Liver (tissue), 9 donors: ENCODE data around the gene SRC. TPM values are rescaled to one million over a fixed set of nuclear protein-coding genes. Genes with fewer than 3 reads are reported as not detected.

Experiments
- DNase-seq: peaks from one replicate; pipeline ENCODE4 v3.0.0-alpha.2; 2017; ENCODE audit warnings: low spot score
- H3K27ac ChIP-seq, 2 donors: one replicate each; pipeline ENCODE4 v1.7.0; 2013; ENCODE audit warnings: inconsistent platforms in 2 of 2, low read length in 2 of 2, control low read depth in 1 of 2, low read depth in 1 of 2, mild to moderate bottlenecking in 1 of 2
- H3K27me3 ChIP-seq, 4 donors: one replicate each; pipeline versions ENCODE4 v1.6.1 to v1.7.0; 2013; ENCODE audit warnings: low read length in 3 of 4, inconsistent platforms in 1 of 4, mild to moderate bottlenecking in 1 of 4, moderate library complexity in 1 of 4; ENCODE audit not compliant: control insufficient read depth in 4 of 4, insufficient read depth in 4 of 4
- H3K36me3 ChIP-seq, 4 donors: one replicate each; pipeline versions ENCODE4 v1.6.1 to v1.7.0; 2013; ENCODE audit warnings: low read length in 3 of 4, mild to moderate bottlenecking in 3 of 4, low read depth in 1 of 4, moderate library complexity in 1 of 4; ENCODE audit not compliant: control insufficient read depth in 4 of 4, insufficient read depth in 3 of 4
- H3K4me1 ChIP-seq, 4 donors: one replicate each; pipeline versions ENCODE4 v1.6.1 to v1.7.0; 2013; ENCODE audit warnings: low read length in 3 of 4, mild to moderate bottlenecking in 3 of 4, moderate library complexity in 1 of 4; ENCODE audit not compliant: control insufficient read depth in 4 of 4, insufficient read depth in 4 of 4
- H3K4me3 ChIP-seq, 3 donors: one replicate each; pipeline versions ENCODE4 v1.6.1 to v1.7.0; 2013; ENCODE audit warnings: low read length in 3 of 3, control low read depth in 1 of 3, low read depth in 1 of 3, mild to moderate bottlenecking in 1 of 3
- H3K9ac ChIP-seq, 2 donors: one replicate each; pipeline ENCODE4 v1.7.0; 2013; ENCODE audit warnings: low read length in 2 of 2, mild to moderate bottlenecking in 2 of 2, moderate library complexity in 2 of 2, control low read depth in 1 of 2, low read depth in 1 of 2
- H3K9me3 ChIP-seq, 4 donors: one replicate each; pipeline versions ENCODE4 v1.6.1 to v1.7.0; 2013; ENCODE audit warnings: low read length in 3 of 4; ENCODE audit not compliant: control insufficient read depth in 4 of 4
- ATF3 ChIP-seq: IDR thresholded peaks from 2 replicates; pipeline ENCODE4 v1.6.1; 2016; ENCODE audit warnings: antibody characterized with exemption
- CTCF ChIP-seq: fragments of 150-350 bp; IDR thresholded peaks from 2 replicates; pipeline ENCODE4 v1.5.1; 2017; ENCODE audit warnings: improper control_type of control experiment, low read depth, low read length; ENCODE audit not compliant: missing input control
- EGR1 ChIP-seq, 2 donors: IDR thresholded peaks; 2 replicates each; pipeline ENCODE4 v1.6.1; 2016 to 2018; ENCODE audit warnings: antibody characterized with exemption in 2 of 2, low read depth in 2 of 2
- FOXA1 ChIP-seq: IDR thresholded peaks from 2 replicates; pipeline ENCODE4 v1.6.1; 2016; ENCODE audit warnings: antibody characterized with exemption
- FOXA2 ChIP-seq: IDR thresholded peaks from 2 replicates; pipeline ENCODE4 v1.6.1; 2016; ENCODE audit warnings: antibody characterized with exemption
- GABPA ChIP-seq, 2 donors: IDR thresholded peaks in 1 of 2; conservative IDR thresholded peaks in 1 of 2; 2 replicates each; pipeline ENCODE4 v1.6.1; 2016; ENCODE audit warnings: antibody characterized with exemption in 2 of 2, mild to moderate bottlenecking in 1 of 2, moderate library complexity in 1 of 2
- HNF4A ChIP-seq, 2 donors: conservative IDR thresholded peaks; 2 replicates each; pipeline ENCODE4 v1.6.1; 2016; ENCODE audit warnings: antibody characterized with exemption in 2 of 2, mild to moderate bottlenecking in 2 of 2
- HNF4G ChIP-seq: IDR thresholded peaks from 2 replicates; pipeline ENCODE4 v1.6.1; 2016; ENCODE audit warnings: antibody characterized with exemption
- JUND ChIP-seq, 2 donors: IDR thresholded peaks; 2 replicates each; pipeline ENCODE4 v1.6.1; 2016; ENCODE audit warnings: antibody characterized with exemption in 2 of 2
- MAX ChIP-seq: IDR thresholded peaks from 2 replicates; pipeline ENCODE4 v1.6.1; 2016; ENCODE audit warnings: antibody characterized with exemption
- NR2F2 ChIP-seq: IDR thresholded peaks from 2 replicates; pipeline ENCODE4 v1.6.1; 2016; ENCODE audit warnings: antibody characterized with exemption
- RAD21 ChIP-seq, 2 donors: IDR thresholded peaks; 2 replicates each; pipeline ENCODE4 v1.6.1; 2016; ENCODE audit warnings: antibody characterized with exemption in 2 of 2, mild to moderate bottlenecking in 2 of 2
- RXRA ChIP-seq, 2 donors: IDR thresholded peaks; 2 replicates each; pipeline ENCODE4 v1.6.1; 2017 to 2018; ENCODE audit warnings: antibody characterized with exemption in 2 of 2, mild to moderate bottlenecking in 1 of 2
- SP1 ChIP-seq: IDR thresholded peaks from 2 replicates; pipeline ENCODE4 v1.6.1; 2018; ENCODE audit warnings: antibody characterized with exemption, mild to moderate bottlenecking
- TAF1 ChIP-seq: conservative IDR thresholded peaks from 2 replicates; pipeline ENCODE4 v1.6.1; 2016; ENCODE audit warnings: antibody characterized with exemption, mild to moderate bottlenecking
- YY1 ChIP-seq: IDR thresholded peaks from 2 replicates; pipeline ENCODE4 v1.6.1; 2016; ENCODE audit warnings: antibody characterized with exemption, mild to moderate bottlenecking
- ZBTB33 ChIP-seq: IDR thresholded peaks from 2 replicates; pipeline ENCODE4 v1.6.1; 2016; ENCODE audit warnings: antibody characterized with exemption
- WGBS: extraction: QIAGEN DNeasy Blood & Tissue Kit; methylation state at CpG from one replicate; pipeline ENCODE4 v1.1.7; 2013; 5-methylcytosine and 5-hydroxymethylcytosine counted together
- polyA plus RNA-seq, 2 donors: library from polyadenylated mRNA; stranded (reverse) in 1 of 2; unstranded in 1 of 2; fragments of 200-250 nt in 1 of 2; fragments of >200 nt in 1 of 2; fragmentation: Nextera tagmentation in 1 of 2; extraction: Ambion mirVana in 1 of 2; gene quantifications; one replicate each; pipeline versions ENCODE4 v1.2.1 to v1.2.3, GENCODE V29; 2013 to 2015
- total RNA-seq, 2 donors: library from RNA; depleted of rRNA; stranded (reverse); fragments of >200 nt; gene quantifications; one replicate each; pipeline ENCODE4 v1.2.3, GENCODE V29; 2014
- TF ChIP-seq, protein P1 (sequence below): IDR thresholded peaks from 2 replicates; pipeline ENCODE4 v1.6.1; 2016; ENCODE audit warnings: antibody characterized with exemption, mild to moderate bottlenecking
- donor health status: healthy.
- donor health status: healthy.
- donor health status: healthy.
- donor health status: healthy.
- donor health status: healthy.

The SRC gene
- total and polyA plus RNA-seq, 4 donors = 3.3 to 21.2 (median 5.4) TPM

GRCh38 chr20:37313546-37314091 lies 32.3 kb upstream of the SRC start:
- WGBS = 97% methylated on average over 8 of the region's 8 CpGs
- Histone ChIP-seq H3K27me3 (no peaks in the 10 kb centered on the region), H3K9me3 (no peaks in the 10 kb centered on the region), H3K9ac (no peak overlapping the region), H3K4me1 (no peaks in the 10 kb centered on the region), H3K27ac (peak overlapping the region in 1 of 2 donors; percentile 8), H3K36me3 (peaks cover 0 to 33% (median 6%) of the 10 kb centered on the region in 4 donors), H3K4me3 (no peak overlapping the region)
- DNase-seq = no peak
- TF ChIP-seq RAD21 (IDR thresholded peaks at IDR 0.05) (no peak), FOXA1 (no peak), ATF3 (no peak), TAF1 (no peak), NR2F2 (no peak), MAX (no peak), EGR1 (IDR thresholded peaks at IDR 0.05; ENCODE audit: low read depth in 2 of 2) (no peak), FOXA2 (no peak), ZBTB33 (no peak), GABPA (IDR thresholded peaks at IDR 0.05 in 1 of 2, conservative IDR thresholded peaks at IDR 0.05 in 1 of 2) (no peak), HNF4G (no peak), SP1 (no peak), CTCF (no peak), RXRA (IDR thresholded peaks at IDR 0.05) (no peak), JUND (IDR thresholded peaks at IDR 0.05) (no peak), YY1 (no peak), HNF4A (conservative IDR thresholded peaks at IDR 0.05) (no peak)
- TF ChIP-seq, protein P1, sequence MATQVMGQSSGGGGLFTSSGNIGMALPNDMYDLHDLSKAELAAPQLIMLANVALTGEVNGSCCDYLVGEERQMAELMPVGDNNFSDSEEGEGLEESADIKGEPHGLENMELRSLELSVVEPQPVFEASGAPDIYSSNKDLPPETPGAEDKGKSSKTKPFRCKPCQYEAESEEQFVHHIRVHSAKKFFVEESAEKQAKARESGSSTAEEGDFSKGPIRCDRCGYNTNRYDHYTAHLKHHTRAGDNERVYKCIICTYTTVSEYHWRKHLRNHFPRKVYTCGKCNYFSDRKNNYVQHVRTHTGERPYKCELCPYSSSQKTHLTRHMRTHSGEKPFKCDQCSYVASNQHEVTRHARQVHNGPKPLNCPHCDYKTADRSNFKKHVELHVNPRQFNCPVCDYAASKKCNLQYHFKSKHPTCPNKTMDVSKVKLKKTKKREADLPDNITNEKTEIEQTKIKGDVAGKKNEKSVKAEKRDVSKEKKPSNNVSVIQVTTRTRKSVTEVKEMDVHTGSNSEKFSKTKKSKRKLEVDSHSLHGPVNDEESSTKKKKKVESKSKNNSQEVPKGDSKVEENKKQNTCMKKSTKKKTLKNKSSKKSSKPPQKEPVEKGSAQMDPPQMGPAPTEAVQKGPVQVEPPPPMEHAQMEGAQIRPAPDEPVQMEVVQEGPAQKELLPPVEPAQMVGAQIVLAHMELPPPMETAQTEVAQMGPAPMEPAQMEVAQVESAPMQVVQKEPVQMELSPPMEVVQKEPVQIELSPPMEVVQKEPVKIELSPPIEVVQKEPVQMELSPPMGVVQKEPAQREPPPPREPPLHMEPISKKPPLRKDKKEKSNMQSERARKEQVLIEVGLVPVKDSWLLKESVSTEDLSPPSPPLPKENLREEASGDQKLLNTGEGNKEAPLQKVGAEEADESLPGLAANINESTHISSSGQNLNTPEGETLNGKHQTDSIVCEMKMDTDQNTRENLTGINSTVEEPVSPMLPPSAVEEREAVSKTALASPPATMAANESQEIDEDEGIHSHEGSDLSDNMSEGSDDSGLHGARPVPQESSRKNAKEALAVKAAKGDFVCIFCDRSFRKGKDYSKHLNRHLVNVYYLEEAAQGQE = no peak
